Left ventricle myocardium inferior (tissue), 1 donor: ENCODE results near the gene LKAAEAR1. TPM values are rescaled to one million over a fixed set of nuclear protein-coding genes. Genes with fewer than 3 reads are reported as not detected.

Experiments
- DNase-seq: peaks from one replicate; pipeline ENCODE4 v3.0.0-alpha.2; 2020
- H3K27ac ChIP-seq: fragments of 200-600 bp; replicated peaks from 2 replicates; pipeline ENCODE4 v1.8.0; 2021
- H3K27me3 ChIP-seq: fragments of 200-600 bp; 2 replicates; pipeline ENCODE4 v1.8.0; 2021; ENCODE audit warnings: low read depth
- H3K36me3 ChIP-seq: fragments of 200-600 bp; 2 replicates; pipeline ENCODE4 v1.8.0; 2021
- H3K4me1 ChIP-seq: fragments of 200-600 bp; 2 replicates; pipeline ENCODE4 v1.8.0; 2021
- H3K4me3 ChIP-seq: fragments of 200-600 bp; 2 replicates; pipeline ENCODE4 v1.8.0; 2021; ENCODE audit warnings: mild to moderate bottlenecking, moderate library complexity
- H3K9me3 ChIP-seq: fragments of 200-600 bp; replicated peaks from 2 replicates; pipeline ENCODE4 v1.8.0; 2021
- intact Hi-C: fragments of 100-400 bp; cut with micrococcal nuclease; formaldehyde crosslinking; loops from one replicate; pipeline ENCODE4 v1.11.0; 2022
- total RNA-seq: library from RNA; stranded (reverse); fragmentation: NEBNext Ultra II Directional; extraction: Animal tissue kit (Norgen Biotek cat#: 25700); gene quantifications from one replicate; pipeline ENCODE4 v1.2.1, GENCODE V29; 2021
- TF ChIP-seq, protein P1 (sequence below): fragments of 200-600 bp; IDR thresholded peaks from 2 replicates; pipeline ENCODE4 v1.8.0; 2021; ENCODE audit warnings: antibody characterized with exemption, mild to moderate bottlenecking, borderline replicate concordance
- donor health status: DM: no; HTN: yes; CAD: no; lungs with severe emphysema.

The LKAAEAR1 gene
- total RNA-seq, 1 donor from 2014 or later, result not detected

- H3K27me3 ChIP-seq, result peaks cover 84% of the 10 kb centered on the region
- peaks cover 9% of the 10 kb centered on the region for H3K36me3 ChIP-seq
- peaks cover 54% of the 10 kb centered on the region for H3K4me1 ChIP-seq
- H3K4me3 ChIP-seq, result peak overlapping the region; percentile 69
- peak overlapping the region; percentile 89 for H3K27ac ChIP-seq
- intact Hi-C loops, result no loop called here
- TF ChIP-seq, protein P1, sequence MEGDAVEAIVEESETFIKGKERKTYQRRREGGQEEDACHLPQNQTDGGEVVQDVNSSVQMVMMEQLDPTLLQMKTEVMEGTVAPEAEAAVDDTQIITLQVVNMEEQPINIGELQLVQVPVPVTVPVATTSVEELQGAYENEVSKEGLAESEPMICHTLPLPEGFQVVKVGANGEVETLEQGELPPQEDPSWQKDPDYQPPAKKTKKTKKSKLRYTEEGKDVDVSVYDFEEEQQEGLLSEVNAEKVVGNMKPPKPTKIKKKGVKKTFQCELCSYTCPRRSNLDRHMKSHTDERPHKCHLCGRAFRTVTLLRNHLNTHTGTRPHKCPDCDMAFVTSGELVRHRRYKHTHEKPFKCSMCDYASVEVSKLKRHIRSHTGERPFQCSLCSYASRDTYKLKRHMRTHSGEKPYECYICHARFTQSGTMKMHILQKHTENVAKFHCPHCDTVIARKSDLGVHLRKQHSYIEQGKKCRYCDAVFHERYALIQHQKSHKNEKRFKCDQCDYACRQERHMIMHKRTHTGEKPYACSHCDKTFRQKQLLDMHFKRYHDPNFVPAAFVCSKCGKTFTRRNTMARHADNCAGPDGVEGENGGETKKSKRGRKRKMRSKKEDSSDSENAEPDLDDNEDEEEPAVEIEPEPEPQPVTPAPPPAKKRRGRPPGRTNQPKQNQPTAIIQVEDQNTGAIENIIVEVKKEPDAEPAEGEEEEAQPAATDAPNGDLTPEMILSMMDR, result no peak
- DNase-seq, result no peak
- no peaks in the 10 kb centered on the region for H3K9me3 ChIP-seq
Measured at GRCh38 chr20:64039293-64040160, 44.7 kb downstream of the LKAAEAR1 start.

- intact Hi-C loops, result no loop called here
- peaks cover 76% of the 10 kb centered on the region for H3K27me3 ChIP-seq
- H3K27ac ChIP-seq, result peak overlapping the region; percentile 89
Measured at GRCh38 chr20:64038565-64039292, 45.5 kb downstream of the LKAAEAR1 start.

DNA sequence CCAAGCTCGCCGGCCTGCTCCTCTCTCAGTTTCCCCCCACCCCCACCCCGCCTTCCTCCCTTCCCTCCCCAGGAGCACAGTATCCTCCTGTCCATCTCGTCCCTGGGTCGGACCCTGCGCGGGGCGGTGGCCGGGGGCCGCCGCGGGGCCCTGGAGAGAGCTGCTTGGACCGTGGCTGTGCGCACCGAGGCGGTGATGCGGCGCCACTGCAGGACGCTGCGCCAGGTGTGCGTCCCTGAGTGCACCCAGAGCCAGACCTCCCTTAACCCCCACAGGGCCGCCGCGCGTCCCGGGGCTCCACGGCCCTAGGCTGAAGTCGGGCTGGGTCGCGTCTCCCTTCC lies 46.0 kb downstream of the LKAAEAR1 start:
- peaks cover 71% of the 10 kb centered on the region for H3K27me3 ChIP-seq
- peak overlapping the region; percentile 89 for H3K27ac ChIP-seq
- peaks cover 21% of the 10 kb centered on the region for H3K36me3 ChIP-seq
- peak overlapping the region; percentile 69 for H3K4me3 ChIP-seq
- intact Hi-C loops, result no loop called here
- no peaks in the 10 kb centered on the region for H3K9me3 ChIP-seq
- TF ChIP-seq, protein P1, result no peak
- peaks cover 64% of the 10 kb centered on the region for H3K4me1 ChIP-seq
- DNase-seq, result no peak

More at GRCh38 chr20:64038565-64039292, 45.5 kb downstream of the LKAAEAR1 start:
- DNase-seq, result peak; percentile 74
- Histone ChIP-seq H3K9me3 (no peaks in the 10 kb centered on the region), H3K4me1 (peaks cover 61% of the 10 kb centered on the region), H3K4me3 (peak overlapping the region; percentile 69), H3K36me3 (peaks cover 16% of the 10 kb centered on the region)
- TF ChIP-seq, protein P1, result peak; percentile 81

- Histone ChIP-seq H3K36me3 (peaks cover 27% of the 10 kb centered on the region), H3K9me3 (no peaks in the 10 kb centered on the region), H3K27ac (peak overlapping the region; percentile 89), H3K4me1 (peaks cover 64% of the 10 kb centered on the region), H3K4me3 (peak overlapping the region; percentile 69), H3K27me3 (peaks cover 68% of the 10 kb centered on the region)
- TF ChIP-seq, protein P1, result no peak
- intact Hi-C loops, result no loop called here
- DNase-seq, result no peak
Measured at GRCh38 chr20:64037498-64038213, 46.5 kb downstream of the LKAAEAR1 start.

DNA sequence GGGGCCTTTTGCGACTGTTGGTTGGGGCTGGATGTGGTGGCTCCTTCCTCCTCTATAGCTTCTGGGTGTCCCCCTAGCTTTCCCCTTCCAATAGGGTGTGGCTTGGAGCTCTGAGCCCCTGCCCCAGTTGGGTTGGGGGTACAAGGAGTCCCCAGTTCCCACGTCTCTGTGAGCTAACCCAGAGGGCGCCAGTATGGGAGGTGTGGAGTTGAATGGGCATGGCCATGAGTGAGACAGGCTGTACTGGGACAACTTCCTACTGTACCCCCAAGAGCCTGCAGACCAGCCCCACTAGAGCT lies 47.0 kb downstream of the LKAAEAR1 start:
- Histone ChIP-seq H3K9me3 (no peaks in the 10 kb centered on the region), H3K4me3 (no peak overlapping the region), H3K36me3 (peaks cover 32% of the 10 kb centered on the region), H3K27ac (no peak overlapping the region), H3K27me3 (peaks cover 64% of the 10 kb centered on the region), H3K4me1 (peaks cover 60% of the 10 kb centered on the region)
- intact Hi-C loops, result no loop called here
- no peak for DNase-seq
- TF ChIP-seq, protein P1, result no peak
